Hippocampal formation (tissue), 2 donors: ENCODE measurements around the gene REEP3.
A peak's percentile ranks its signal among the peaks of the same experiment; 100 is the strongest.
"Not testable (repeated sequence)": the region's sequence is repeated elsewhere in the genome, so short reads cannot be mapped to it uniquely, and the experiment has no call there.

Experiments
- DNase-seq, 2 donors: peaks; one replicate each; lab custom pipeline; 2025; lab: John Stamatoyannopoulos, UW

The REEP3 gene

DNA sequence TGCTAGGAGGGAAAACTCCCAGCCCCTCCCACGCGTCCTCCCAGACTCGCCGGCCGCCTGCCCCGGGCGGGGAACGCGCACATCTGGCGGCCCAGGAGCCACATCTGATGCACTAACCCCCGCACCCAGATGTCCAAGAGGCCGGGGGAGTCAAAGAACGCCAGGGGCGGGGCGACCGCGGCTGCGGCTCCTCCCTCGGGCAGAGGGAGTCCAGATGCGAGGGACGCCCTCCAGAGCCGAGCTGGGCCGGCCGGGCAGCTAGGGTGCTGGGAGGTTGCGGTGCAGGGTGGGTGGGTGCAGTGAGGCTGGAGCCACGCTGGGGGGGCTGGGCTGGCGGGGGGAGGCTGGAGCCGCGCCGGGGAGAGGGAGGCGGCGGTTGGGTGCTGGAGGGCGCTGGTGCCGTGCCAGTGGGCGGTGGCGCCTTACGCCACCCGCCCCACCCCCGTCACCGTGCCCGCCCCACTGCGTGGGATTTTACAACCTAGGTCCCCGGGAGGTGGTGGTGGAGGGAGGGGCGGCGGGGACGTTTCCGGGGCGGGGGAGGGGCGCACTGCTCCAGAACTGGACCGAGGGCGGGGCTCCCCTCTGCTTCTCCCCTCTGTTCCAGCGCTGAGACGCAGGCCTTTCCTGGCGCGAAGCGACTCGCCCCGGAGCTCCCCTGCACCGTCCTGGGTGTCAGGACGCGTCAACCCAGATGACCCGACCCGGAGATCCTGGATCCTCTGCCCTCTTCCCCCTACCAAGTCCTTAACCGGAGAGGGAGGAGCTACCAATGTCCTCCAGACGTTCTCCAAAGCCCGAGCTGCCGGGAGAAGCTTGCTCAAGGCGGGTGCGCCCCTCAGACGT, 109.1 kb downstream of the REEP3 start:
- peak; percentile 63 to 85 for DNase-seq

DNA sequence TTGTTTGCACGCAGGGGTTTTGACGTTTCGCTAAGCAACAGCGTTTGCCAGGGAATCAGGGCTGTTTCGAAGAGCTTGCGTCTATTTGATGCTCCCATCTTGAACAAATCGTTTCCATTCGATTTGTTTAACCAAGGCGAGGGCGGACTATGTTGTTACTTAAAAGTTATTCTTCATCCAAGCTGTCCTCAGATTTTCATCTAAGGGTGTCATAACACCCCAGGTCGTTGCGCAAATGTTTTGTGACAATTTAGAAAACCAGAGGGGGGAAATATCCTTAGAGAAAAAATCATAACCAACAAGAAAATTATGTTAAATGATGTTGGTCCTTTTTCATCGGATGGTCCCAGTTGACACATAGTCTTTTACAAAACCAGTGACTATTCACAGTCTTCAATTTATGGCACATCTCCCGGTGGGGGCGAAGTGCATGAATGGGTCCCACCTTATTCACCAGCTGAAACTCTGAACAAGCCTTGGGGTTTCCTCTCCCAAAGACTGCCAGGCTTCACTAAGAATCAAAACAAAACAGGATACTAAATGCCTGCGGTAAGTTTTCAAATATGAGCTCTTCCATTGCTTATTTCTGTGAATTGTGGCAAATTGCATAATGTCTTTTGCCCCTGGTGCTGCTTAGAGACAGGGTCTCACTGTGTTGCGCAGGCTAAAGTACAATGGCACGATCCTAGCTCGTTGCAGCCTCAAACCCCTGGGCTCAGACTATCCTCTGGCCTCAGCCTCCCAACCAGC, 109.9 kb downstream of the REEP3 start:
- DNase-seq, result no peak

DNA sequence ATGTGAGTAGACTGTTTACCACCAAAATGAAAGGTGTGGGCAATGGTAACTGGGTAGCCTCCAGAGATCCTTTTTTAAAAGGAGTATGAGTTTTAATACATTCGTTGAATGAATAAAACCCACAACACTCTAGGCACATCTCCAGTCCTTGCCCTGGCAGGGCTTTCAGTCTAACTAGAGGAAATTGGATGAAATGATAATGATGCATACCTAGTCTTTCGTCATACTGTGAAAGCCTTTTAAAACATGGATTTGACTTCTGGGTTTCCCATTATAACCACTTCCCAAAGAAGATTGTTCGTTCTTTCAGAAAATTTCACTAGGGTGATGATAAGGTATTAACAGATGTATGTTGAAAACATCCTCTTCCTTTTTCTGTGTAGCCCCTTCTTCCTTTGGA, 110.8 kb downstream of the REEP3 start:
- DNase-seq, result no peak

DNA sequence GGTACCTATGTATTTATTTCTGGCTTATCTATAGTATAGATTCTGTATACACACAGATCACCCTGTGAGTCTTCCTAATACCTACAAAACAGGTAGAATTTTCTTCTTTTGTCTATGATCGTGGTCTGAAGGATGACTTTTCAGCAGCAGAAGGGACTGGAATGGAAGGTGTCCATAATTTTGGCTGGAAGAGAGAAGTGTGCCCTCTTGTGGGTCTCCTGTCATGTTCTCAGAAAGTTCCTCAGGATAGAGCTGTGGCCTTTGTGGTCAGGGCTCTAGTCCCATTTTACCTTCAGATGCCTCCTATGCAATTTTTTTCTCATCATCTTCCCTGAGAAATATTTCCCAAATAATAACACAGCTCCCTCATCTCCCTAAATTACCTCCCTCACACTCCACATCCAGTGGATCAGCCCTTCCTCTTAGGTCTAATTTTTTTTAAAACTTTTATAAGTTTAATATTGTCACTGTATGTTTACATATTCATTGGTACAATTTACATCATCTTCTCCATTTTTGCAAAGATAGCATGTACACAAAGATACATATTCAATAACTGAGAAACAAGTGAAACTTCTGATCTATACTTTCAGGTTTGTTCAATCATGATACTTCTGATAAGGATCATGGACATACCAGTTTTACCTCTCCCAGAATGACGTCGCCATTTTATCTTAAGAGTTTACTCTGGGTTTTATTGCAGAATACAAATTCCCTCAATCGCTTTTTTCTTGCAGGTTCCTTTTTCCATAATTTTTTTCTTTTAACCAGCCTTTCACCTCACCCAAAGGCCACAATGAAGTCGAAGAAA, 112.7 kb downstream of the REEP3 start:
- DNase-seq, result peak; percentile 1 to 43

DNA sequence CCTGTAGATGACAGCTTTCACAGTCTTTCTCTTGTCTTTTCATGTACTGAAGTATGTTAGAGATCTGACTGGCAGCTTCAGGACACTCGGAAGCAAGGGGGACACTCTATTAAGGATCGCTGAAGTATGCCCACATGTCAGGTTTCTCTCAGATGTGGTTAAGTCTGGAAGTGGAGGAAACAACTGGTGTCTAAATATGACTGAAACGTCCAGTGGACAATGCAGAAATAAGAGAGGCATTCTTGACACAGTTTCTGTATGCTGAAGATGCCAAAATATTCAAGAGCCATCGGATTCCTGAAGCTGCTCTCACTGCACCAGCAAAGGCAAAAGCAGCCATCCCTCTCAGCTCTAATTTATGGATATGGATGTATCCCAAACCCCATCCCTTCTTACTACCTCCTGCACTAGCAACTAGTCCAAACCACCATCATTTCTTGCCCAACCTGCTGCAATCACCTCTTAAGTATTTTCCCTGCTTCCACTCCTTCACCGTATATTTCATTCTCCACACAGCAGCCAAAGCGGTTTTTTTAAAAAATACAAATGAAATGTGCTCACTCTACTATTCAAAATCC, 113.4 kb downstream of the REEP3 start:
- DNase-seq, result no peak

DNA sequence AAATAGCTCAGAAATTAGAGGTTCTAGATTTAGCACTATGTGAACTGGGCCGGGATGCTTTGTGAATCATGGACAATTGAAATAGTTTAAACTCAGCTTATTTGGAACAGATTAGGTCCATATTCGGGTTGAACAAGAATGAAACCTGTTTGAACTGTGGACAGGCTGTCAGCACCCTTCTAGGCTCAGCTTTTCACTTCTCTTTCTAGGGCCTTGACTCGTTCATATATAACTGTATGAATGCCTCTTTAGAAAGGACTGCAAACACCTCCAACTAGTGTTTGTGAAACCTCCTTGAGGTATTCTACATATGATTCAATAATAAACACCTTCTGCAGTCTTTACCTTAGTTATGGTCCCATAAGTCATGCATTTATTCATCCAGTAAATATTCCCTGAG, 115.6 kb downstream of the REEP3 start:
- no peak for DNase-seq

DNA sequence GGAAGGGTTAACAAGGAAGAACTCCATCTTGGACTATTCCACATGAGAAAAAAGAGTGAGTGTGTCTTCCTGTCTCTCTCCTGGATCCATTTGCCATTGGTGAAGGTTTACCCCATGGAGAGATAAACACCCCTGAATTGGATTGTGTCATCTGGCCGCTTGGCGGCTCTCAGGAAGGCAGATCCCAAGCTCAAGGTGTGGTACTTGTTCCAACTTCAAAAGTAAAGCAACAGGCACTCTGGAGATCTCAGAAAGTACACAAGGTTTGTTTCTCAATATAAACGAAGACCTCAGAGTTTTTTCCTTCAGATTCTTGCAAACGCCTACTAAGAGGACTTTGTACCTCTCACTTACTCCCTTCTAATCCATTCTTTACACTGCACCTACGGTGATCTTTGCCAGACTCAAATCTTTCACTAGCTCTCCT, 116.7 kb downstream of the REEP3 start:
- DNase-seq, result no peak

DNA sequence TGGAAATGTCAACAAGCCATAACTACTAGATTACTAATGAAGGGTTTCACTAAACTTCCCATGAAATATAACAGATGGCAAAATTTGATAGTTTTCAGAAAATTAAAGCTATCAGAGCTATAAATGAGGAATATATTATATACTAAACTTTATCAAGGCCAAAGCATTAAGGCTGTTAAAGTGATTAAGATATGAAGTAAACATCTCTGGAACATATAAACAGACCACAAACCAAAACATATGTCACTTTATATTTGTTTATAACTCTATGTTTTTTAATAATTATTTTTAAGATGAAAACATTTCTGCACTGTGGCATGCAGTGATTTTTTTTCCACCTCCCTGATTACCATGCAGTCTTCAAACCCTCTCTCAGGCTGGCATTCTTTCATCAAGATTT, 120.2 kb downstream of the REEP3 start:
- DNase-seq, result no peak

DNA sequence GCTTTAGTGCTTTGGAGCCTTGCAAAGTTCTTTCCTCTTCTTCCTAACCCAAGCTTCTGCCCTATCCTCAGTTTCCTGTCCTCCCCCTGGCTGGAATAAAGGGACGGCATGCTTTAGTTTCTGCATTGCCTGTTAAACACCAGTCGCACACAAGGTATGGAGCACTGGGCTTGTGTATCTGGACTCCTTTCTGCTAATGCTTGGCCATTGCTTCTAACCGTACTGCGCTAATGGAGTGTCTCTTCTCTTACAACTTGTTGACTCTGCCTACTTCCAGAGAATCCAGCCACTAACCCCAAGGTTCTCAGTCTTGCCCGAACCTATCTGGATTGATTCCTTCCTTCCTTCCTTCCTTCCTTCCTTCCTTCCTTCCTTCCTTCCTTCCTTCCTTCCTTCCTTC, 120.6 kb downstream of the REEP3 start:
- DNase-seq, result no peak

DNA sequence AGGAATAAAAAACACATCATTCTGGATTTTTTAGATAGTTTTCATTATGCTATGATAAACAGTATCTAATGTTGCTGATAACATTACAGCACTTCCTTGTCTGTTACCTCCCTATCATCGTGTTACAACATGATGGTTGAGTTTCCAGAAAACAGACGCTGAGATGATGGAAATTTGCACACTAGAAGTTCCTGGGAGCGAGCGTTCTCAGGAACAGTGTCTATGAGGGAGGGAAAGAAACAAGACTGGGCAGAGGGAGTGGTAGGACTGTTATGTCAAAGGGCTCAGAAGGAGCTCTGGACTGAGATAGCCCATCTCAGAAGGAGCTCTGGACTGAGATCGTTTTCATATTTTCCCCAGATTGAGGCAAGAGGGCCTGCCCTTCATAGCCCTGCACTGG, 121.6 kb downstream of the REEP3 start:
- DNase-seq, result no peak

DNA sequence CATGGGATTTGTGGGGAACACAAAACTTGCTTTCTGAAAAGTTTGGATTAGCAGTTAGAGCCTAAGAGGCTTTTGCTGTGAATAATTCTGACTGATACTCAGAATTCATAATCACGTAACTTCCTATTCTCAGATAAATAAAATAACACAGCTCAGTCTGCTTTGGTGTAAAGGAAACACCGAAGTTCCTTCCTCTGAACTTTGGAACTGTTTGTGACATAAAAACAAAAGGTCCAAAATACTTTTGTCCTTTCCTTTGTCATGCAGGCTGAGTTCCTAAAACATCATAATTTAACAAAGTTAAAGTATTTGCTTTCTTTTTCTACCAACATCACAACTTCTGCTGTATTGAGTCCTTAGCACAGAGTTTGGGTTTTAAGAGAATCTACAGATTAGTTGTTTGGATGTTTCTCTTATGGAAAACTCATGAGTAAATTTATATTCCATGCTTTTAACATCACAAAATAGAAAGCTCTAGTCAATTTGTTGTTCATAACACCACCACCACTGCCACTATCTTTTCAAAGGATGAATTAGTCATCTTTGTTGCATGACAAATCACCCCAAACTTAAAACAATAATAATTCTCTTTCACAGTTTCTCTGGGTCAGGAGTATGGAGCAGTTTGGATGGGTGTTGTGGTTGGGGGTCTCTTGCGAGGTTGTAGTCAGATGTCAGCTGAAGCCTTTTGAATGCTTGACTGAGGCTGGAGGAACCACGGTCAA, 123.4 kb downstream of the REEP3 start:
- no peak for DNase-seq

DNA sequence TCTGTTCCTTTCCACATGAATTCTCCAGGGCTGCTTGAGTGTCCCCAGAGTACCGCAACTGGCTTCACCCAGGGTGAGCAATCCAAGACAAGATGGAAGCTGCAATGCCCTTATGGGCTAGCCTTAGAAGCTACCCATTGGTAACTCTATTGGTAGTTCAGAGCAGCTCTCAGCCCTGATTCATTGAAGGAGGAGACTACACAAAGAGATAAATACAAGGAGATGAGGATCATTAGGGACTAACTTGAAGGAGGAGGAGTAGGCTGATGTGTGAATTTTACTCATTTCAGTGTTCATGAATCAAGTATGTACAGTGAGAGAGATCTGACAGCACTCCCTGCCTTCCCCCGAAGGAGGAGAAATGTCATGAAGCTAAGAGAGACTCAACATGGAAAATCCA, 124.0 kb downstream of the REEP3 start:
- no peak for DNase-seq

DNA sequence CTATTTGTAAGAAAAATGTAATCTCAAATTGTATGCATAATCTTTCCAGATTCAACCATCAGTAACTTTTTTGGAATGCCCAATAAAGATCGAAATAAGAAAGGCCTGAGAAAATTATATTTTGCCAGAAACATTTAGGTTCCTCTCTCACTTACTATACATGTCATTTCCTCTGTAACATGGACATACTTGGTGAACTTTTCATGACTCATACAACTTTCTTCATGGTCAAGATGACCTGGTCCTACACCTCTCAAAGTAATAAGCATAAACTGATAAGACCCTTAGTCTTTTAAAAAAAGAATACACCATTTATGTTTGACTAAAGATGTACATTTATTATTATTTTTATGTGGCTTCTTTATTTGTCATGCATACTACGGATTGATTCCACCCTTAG, 125.3 kb downstream of the REEP3 start:
- no peak for DNase-seq

DNA sequence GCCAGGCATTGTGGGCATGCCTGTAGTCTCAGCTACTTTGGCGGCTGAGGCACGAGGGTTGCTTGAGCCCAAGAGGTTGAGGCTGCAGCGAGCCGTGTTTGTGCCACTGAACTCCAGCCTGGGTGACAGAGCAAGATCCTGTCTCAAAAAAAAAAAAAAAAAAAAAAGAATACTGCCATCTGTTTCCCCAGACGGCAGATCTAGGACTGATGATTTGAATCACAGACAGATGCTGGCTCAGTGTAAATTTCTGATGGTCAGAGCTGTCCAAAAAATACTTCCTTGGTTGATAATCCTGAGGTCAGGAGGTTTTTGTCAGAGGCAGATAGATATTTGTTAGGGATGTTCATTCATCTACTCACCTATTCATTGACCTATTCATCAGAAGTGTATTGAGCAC, 130.7 kb downstream of the REEP3 start:
- DNase-seq, result no peak

DNA sequence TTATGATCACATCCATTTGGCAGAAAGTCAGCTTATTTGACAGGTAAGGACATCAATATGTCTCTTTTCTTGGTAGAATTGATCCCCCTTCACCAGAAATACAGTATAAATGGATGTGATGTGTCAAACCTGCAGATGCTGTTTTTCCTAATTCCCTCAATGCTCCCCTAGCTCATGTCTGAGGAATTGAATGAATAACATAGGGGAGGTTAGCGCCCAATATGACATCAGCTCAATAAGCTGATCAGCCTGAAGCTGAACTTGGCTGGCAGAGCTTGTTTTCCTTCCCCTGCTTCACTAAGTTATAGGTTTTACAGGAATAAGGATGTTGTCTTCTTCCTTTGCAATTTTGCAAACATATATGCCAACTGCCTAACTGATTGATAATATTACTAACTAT, 132.5 kb downstream of the REEP3 start:
- no peak for DNase-seq

DNA sequence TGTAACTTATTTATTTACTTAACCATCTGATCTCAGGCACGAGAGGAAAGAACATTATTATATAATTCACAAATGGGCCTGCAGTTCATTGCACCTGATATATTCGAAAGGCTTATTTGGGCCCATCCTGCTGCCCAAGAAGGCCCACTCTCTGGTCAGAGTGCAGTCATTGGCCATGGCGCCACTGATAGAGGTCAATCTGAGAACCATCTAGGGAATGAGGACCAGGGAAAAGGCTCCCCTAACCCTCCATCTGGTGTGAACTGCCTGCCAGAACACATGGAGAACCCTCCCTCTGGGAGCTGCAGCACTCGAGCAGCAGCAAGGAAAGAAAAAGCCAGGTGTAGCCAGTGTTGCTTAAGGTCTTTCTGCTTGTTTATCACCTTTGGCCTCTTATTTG, 136.6 kb downstream of the REEP3 start:
- DNase-seq, result no peak

DNA sequence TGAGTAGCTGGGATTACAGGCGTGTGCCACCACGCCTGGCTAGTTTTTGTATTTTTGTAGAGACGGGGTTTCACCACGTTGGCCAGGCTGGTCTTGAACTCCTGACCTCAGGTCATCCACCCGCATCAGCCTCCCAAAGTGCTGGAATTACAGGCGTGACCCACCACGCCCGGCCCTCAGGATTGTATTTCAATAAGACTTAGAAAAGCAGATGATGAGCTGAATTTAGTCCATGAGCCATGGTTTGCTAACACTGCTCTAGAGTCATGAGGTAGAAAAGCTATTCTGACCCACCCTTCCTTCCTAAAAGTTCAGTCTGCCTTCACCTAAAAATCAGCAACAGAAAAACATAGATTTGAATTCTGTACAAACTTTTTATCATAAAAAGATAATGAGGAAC, 139.7 kb downstream of the REEP3 start:
- not testable (repeated sequence) for DNase-seq

DNA sequence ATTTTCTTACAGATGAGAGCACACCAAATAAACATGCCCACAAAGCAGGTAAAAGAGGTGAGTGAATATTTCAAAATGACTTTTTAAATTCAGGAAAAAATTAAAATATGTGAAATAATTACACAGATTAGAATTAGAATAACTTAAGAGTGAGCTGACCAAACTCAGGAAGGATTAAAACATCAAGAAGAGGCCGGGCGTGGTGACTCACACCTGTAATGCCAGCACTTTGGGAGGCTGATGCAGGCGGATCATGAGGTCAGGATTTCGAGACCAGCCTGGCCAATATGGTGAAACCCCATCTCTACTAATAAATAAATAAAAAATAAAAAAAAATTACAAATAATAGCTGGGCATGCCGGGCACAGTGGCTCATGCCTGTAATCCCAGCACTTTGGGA, 140.1 kb downstream of the REEP3 start:
- DNase-seq, result no peak

DNA sequence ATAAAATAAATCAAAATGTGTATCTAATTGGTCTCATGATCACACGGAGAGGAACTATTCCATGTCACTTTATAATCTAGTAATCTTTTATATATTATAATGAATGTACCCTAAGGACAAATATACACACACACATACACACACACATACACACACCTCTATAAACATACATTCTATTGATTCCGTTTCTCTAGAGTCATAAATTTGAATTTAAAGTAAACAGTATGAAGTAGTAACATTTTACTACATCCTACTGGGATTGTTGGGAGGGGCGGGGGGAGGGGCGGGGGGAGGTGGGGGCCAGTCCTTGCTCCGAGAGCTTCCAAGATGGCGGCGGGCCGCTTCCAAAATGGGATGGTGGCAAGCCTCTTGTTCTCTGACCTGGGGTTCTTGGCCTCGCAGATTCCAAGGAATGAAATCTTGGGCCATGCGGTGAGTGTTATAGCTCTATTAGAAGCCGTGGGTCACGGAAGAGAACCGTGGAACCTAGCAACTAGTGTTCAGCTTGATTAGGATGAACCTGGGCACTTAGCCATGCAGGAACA, 143.2 kb downstream of the REEP3 start:
- DNase-seq, result no peak

DNA sequence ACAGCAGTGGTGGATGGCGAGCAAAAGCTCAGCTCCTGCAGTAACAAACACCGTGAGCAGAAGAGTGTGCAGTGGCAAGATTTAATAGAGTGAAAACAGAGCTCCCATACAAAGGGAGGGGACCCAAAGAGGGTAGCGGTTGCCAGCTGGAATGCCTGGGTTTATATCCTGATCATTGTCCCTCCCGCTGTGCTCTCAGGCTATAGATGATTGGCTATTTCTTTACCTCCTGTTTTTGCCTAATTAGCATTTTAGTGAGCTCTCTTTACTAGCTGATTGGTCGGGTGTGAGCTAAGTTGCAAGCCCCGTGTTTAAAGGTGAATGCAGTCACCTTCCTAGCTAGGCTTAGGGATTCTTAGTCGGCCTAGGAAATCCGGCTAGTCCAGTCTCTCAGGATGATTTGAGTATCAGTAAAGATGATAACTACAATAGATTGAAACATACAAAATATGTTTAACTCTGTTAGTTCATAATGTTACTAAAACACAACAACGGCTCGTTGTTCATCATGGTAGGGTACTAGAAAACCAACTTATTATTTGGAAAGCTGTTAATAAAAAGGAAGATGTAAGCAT, 143.9 kb downstream of the REEP3 start:
- not testable (repeated sequence) for DNase-seq

DNA sequence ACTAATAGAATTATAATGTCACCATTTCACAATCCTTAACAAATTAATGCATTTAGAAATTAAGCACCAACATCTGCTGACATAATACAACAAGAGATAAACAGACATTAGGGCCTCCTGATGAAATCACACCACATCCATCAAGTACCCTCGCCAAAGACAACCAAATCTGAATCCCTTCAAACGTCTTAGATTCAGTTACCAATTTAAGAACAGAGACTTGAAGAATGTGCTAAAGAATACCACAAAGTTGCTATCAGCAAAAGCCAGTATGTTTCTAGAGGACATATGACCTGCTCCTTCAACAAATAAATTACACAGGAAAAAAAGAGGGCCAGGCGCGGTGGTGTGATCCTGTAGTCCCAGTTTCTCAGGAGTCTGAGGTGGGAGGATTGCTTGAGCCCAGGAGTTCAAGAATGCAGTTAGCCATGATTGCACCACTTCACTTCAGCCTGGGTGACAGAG, 144.5 kb downstream of the REEP3 start:
- no peak for DNase-seq
